ENCODE measurements around the gene KCNQ1OT1. TPM values are rescaled to one million over a fixed set of nuclear protein-coding genes. Genes with fewer than 3 reads are reported as not detected.
A peak's percentile ranks its signal among the peaks of the same experiment; 100 is the strongest.

The KCNQ1OT1 gene
- total and polyA plus RNA-seq, 12 donors: 0.15 to 10.6 (median 1.1) TPM

DNA sequence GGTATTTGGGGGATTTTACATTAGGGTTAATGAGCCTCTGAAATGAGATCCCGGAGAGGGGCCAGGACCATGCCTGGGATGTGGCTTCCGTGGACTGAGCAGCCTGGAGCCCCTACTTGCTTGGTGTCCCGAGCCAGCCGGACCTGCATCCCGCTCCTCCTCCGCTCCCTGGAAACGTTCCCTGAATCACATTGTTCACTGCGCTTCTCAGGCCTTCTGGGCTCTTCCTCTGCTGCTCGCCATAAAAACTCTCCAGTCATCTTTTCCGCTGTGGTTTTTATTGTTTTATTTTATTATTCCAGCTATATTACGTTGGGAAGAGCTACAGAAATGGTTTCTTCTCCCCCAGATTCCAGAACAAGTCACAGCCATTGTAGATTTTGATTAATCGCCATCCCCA lies 13.3 kb upstream of the KCNQ1OT1 start:
- 92 to 96% (median 94%) methylated on average over 12 of the region's 12 CpGs for WGBS, 4 donors
- Histone ChIP-seq H3K4me3 (no peak overlapping the region), H3K9me3 (replicated peaks in 1 of 3) (no peaks in the 10 kb centered on the region), H3K36me3 (replicated peaks in 1 of 2) (peaks cover 0 to 7% of the 10 kb centered on the region in 2 donors), H3K27me3 (no peaks in the 10 kb centered on the region), H3K4me1 (replicated peaks in 1 of 2) (peaks cover 0 to 4% of the 10 kb centered on the region in 2 donors), H3K27ac (no peak overlapping the region)
- intact Hi-C loops (cut with DNase I): loop anchor here in 1 of 2 donors (10.0 kb wide), 1 partner anchor 172 kb away; the partner anchor contains the start of gene CDKN1C
- TF ChIP-seq POLR2A (IDR thresholded peaks at IDR 0.05): no peak
- TF ChIP-seq, protein P1, sequence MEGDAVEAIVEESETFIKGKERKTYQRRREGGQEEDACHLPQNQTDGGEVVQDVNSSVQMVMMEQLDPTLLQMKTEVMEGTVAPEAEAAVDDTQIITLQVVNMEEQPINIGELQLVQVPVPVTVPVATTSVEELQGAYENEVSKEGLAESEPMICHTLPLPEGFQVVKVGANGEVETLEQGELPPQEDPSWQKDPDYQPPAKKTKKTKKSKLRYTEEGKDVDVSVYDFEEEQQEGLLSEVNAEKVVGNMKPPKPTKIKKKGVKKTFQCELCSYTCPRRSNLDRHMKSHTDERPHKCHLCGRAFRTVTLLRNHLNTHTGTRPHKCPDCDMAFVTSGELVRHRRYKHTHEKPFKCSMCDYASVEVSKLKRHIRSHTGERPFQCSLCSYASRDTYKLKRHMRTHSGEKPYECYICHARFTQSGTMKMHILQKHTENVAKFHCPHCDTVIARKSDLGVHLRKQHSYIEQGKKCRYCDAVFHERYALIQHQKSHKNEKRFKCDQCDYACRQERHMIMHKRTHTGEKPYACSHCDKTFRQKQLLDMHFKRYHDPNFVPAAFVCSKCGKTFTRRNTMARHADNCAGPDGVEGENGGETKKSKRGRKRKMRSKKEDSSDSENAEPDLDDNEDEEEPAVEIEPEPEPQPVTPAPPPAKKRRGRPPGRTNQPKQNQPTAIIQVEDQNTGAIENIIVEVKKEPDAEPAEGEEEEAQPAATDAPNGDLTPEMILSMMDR (IDR thresholded peaks at IDR 0.05): no peak
- no peak for DNase-seq

DNA sequence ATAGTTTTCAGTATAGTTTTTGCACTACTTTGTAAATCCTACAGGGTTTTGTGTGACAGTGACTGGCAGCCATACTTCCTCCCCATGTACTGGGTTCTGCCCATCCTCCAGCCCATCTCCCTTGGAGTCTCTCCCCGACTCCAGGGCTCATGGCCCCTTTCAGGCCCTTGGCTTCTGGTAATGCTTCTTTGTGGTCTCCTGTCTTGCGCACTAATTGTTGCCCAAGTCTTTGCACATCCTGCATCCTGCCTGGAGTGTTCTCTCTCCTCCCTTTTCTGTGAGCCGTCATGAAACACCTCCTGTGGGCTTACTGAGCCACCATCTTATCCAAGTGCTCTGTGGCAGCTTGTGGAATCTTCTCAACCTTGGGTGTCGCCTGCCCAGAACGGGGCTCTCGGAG lies 11.4 kb upstream of the KCNQ1OT1 start:
- intact Hi-C loops (cut with DNase I): loop anchor here in 1 of 2 donors (10.0 kb wide), 1 partner anchor 174 kb away; the partner anchor contains the start of gene CDKN1C
- no peak overlapping the region for H3K4me3 ChIP-seq
- peaks cover 0 to 7% of the 10 kb centered on the region in 2 donors for H3K36me3 ChIP-seq (replicated peaks in 1 of 2)
- DNase-seq: no peak
- no peak overlapping the region for H3K27ac ChIP-seq
- H3K27me3 ChIP-seq: no peaks in the 10 kb centered on the region
- H3K4me1 ChIP-seq (replicated peaks in 1 of 2): peaks cover 0 to 4% of the 10 kb centered on the region in 2 donors
- no peaks in the 10 kb centered on the region for H3K9me3 ChIP-seq (replicated peaks in 1 of 3)
- TF ChIP-seq, protein P1 (IDR thresholded peaks at IDR 0.05): no peak
- no peak for TF ChIP-seq POLR2A (IDR thresholded peaks at IDR 0.05)
- 87 to 98% (median 94%) methylated on average over 6 of the region's 6 CpGs for WGBS, 4 donors

DNA sequence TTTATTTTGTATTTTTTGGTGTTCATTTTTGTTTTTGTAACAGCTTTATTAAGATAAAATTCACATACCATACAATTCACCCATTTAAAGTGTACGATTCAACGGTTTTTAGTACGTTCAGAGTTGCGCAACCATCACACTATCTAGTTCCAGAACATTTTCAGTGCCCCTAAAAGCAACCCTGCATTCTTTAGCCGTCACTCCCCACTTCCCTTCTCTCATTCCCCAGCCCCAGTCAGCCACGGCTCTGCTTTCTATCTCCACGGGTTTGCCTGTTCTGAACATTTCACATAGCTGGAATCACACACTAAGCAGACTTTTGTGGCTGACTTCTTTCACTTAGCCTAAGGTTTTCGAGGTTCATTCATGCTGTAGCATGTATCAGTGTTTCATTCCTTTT lies 9.6 kb upstream of the KCNQ1OT1 start:
- Histone ChIP-seq H3K27me3 (no peaks in the 10 kb centered on the region), H3K4me1 (replicated peaks in 1 of 2) (peaks cover 0 to 4% of the 10 kb centered on the region in 2 donors), H3K9me3 (replicated peaks in 1 of 3) (no peaks in the 10 kb centered on the region), H3K4me3 (no peak overlapping the region), H3K27ac (peak overlapping the region in 3 of 5 donors; percentile 29 to 74 (median 41)), H3K36me3 (replicated peaks in 1 of 2) (peaks cover 0 to 7% of the 10 kb centered on the region in 2 donors)
- no peak for DNase-seq
- TF ChIP-seq, protein P1 (IDR thresholded peaks at IDR 0.05): no peak
- no peak for TF ChIP-seq POLR2A (IDR thresholded peaks at IDR 0.05)
- intact Hi-C loops (cut with DNase I): no loop called here
- WGBS, 4 donors: 59 to 74% (median 61%) methylated on average over 8 of the region's 8 CpGs

DNA sequence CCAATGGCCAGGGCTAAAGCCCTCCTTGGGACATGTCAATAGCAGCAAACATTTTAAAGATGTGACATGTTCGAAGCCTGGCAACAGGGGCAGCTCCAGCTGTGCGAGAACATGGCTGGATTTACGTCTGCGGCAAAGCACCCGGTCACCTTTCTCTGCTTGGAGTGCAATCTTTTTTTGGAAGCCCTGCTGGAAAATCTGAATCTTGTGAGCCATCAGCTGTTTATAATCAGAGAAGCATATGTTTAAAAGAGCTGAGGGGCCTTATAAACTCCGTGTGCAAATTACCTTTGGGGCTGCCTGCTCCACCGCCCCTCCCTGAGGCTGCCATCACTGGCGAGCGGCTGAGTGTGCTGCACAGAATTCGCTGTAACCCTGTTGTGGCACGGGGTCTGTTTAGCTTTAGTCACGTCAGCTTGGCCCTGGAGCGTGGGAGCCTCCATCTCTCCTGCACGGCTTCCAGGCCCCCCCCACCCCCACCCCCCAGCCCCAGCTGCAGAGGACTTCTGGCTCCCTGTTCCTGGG lies 9.0 kb upstream of the KCNQ1OT1 start:
- WGBS, 4 donors: 66 to 96% (median 74%) methylated on average over 6 to 14 of the region's 14 CpGs
- TF ChIP-seq, protein P1 (IDR thresholded peaks at IDR 0.05): no peak
- TF ChIP-seq POLR2A (IDR thresholded peaks at IDR 0.05): no peak
- Histone ChIP-seq H3K9me3 (replicated peaks in 1 of 3) (no peaks in the 10 kb centered on the region), H3K27ac (peak overlapping the region in 2 of 5 donors; percentile 41 to 74), H3K36me3 (replicated peaks in 1 of 2) (peaks cover 0 to 7% of the 10 kb centered on the region in 2 donors), H3K4me1 (replicated peaks in 1 of 2) (peaks cover 0 to 4% of the 10 kb centered on the region in 2 donors), H3K27me3 (no peaks in the 10 kb centered on the region), H3K4me3 (no peak overlapping the region)
- intact Hi-C loops (cut with DNase I): no loop called here
- DNase-seq: no peak

All from adrenal gland (tissue), 12 donors.